ENCODE results near the gene SH3YL1.

SH3YL1 gene

DNA sequence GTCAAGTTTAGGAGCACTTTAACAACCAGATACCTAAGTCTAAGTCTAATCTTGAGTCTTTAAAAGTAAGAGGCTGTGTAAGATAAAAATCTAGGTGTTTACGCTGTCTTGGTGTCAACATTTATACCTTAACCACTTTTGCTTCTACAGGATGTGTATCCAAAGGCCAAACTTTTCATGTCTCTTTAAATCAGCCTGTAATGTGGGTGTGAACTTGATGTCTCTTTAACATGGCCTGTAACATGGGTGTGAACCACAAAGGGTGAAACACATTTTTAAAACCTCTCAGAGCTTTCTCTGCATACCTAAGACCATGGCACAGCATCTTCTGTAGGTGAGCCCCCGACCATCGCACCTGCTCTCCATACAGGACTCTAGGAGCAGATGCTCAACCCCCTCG lies 40.4 kb downstream of the SH3YL1 start:
- no CpG with 5 or more reads among the region's 4 CpGs for WGBS (ENCODE audit: extremely low coverage, insufficient coverage, low lambda C conversion rate)

DNA sequence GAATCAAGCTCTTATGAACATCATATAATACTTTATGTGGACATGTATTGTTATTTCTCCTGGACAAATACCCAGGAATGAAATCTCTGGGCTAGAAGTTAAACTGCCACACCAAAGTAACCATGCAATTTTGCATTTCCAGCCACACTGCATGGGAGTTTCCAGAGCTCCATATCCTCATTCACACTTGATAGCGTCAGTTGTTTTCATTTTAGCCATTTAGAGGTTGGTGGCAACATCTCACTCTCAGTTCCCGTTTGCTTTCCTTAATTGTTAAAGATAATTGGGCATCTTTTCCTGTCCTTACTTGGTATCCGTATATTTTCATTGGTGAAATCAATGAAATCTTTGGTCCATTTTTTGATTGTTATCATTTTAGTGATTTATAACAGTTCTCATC lies 47.8 kb downstream of the SH3YL1 start:
- H3K4me1 ChIP-seq (ENCODE audit: control insufficient read depth, low read depth, low read length), result no peaks in the 10 kb centered on the region
- H3K4me3 ChIP-seq (ENCODE audit: low read length), result no peak overlapping the region
- no peak overlapping the region for H3K23ac ChIP-seq (ENCODE audit: low read length)
- no peak overlapping the region for H3K18ac ChIP-seq (ENCODE audit: low read length)
- no peak overlapping the region for H4K5ac ChIP-seq (ENCODE audit: low read length)
- H2BK5ac ChIP-seq (ENCODE audit: low read length), result no peak overlapping the region
- no peaks in the 10 kb centered on the region for H3K36me3 ChIP-seq (ENCODE audit: control insufficient read depth, insufficient read depth, low read length)
- no CpG with 5 or more reads among the region's 3 CpGs for WGBS (ENCODE audit: extremely low coverage, insufficient coverage, low lambda C conversion rate)
- no peak overlapping the region for H2BK15ac ChIP-seq (replicated peaks; ENCODE audit: low read depth)
- no peak overlapping the region for H4K8ac ChIP-seq (ENCODE audit: low read depth, low read length)
- no peaks in the 10 kb centered on the region for H3K27me3 ChIP-seq (ENCODE audit: insufficient read depth, low read length, poor library complexity)
- H3K4ac ChIP-seq (ENCODE audit: low read depth, low read length), result no peak overlapping the region
- H2AK5ac ChIP-seq (ENCODE audit: low read length), result no peak overlapping the region
- no peaks in the 10 kb centered on the region for H3K79me1 ChIP-seq (ENCODE audit: low read length)
- no peak for DNase-seq
- no peak overlapping the region for H3K27ac ChIP-seq (ENCODE audit: low read depth, low read length)
- no peaks in the 10 kb centered on the region for H3K79me2 ChIP-seq (ENCODE audit: control insufficient read depth, insufficient read depth, low read length)
- H2BK120ac ChIP-seq (ENCODE audit: low read depth, low read length), result no peak overlapping the region
- H3K9ac ChIP-seq (ENCODE audit: low read length), result no peak overlapping the region
- H3K4me2 ChIP-seq (ENCODE audit: low read length), result no peak overlapping the region
- no peak overlapping the region for H3K56ac ChIP-seq (ENCODE audit: low read length)

More for the DNA sequence above, 40.4 kb downstream of the SH3YL1 start:
- H3K36me3 ChIP-seq (ENCODE audit: control insufficient read depth, insufficient read depth, low read length), result no peaks in the 10 kb centered on the region
- H3K79me1 ChIP-seq (ENCODE audit: low read length), result no peaks in the 10 kb centered on the region
- no peak overlapping the region for H3K9ac ChIP-seq (ENCODE audit: low read length)
- H2BK120ac ChIP-seq (ENCODE audit: low read depth, low read length), result no peak overlapping the region
- H3K56ac ChIP-seq (ENCODE audit: low read length), result no peak overlapping the region
- no peak overlapping the region for H2BK5ac ChIP-seq (ENCODE audit: low read length)
- DNase-seq, result no peak
- H3K27ac ChIP-seq (ENCODE audit: low read depth, low read length), result no peak overlapping the region
- H3K4me3 ChIP-seq (ENCODE audit: low read length), result no peak overlapping the region
- H3K18ac ChIP-seq (ENCODE audit: low read length), result no peak overlapping the region
- H3K4me1 ChIP-seq (ENCODE audit: control insufficient read depth, low read depth, low read length), result no peaks in the 10 kb centered on the region
- H4K5ac ChIP-seq (ENCODE audit: low read length), result no peak overlapping the region
- no peaks in the 10 kb centered on the region for H3K79me2 ChIP-seq (ENCODE audit: control insufficient read depth, insufficient read depth, low read length)
- H3K23ac ChIP-seq (ENCODE audit: low read length), result no peak overlapping the region
- no peak overlapping the region for H2BK15ac ChIP-seq (replicated peaks; ENCODE audit: low read depth)
- H3K4ac ChIP-seq (ENCODE audit: low read depth, low read length), result no peak overlapping the region
- no peak overlapping the region for H2AK5ac ChIP-seq (ENCODE audit: low read length)
- no peaks in the 10 kb centered on the region for H3K27me3 ChIP-seq (ENCODE audit: insufficient read depth, low read length, poor library complexity)
- H3K4me2 ChIP-seq (ENCODE audit: low read length), result no peak overlapping the region
- H4K8ac ChIP-seq (ENCODE audit: low read depth, low read length), result no peak overlapping the region

DNA sequence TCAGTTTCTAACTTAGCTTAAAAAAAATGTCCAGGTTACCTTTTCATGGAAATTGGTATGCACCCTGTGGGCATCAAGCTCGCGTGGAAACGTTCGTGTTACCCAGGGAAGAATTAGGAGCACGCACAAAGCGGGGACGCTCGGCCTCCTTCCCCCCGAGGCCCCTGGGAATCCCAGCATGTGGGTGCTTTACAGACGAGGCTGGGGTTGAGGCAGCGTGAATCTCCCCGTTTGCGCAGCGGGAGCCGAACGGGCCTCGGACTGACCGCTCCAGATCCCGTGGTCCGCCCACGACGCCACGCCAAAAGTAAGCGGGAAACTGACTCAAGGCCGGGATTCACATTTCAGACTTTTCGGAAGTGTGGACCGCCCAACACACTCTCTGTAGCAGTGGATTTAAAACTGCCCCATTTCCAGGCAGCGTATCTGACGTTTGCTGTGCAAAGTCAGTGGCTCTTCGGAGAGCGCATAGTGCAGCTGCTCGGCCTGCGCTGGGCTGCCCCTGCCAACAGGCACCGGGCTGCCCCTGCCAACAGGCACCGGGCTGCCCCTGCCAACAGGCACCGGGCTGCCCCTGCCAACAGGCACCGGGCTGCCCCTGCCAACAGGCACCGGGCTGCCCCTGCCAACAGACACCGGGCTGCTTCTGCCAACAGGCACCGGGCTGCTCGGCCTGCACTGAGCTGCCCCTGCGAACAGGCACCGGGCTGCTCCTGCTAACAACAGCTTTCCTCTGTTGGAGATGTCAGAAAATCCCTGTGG lies 49.7 kb downstream of the SH3YL1 start:
- no peaks in the 10 kb centered on the region for H3K4me1 ChIP-seq (ENCODE audit: control insufficient read depth, low read depth, low read length)

DNA sequence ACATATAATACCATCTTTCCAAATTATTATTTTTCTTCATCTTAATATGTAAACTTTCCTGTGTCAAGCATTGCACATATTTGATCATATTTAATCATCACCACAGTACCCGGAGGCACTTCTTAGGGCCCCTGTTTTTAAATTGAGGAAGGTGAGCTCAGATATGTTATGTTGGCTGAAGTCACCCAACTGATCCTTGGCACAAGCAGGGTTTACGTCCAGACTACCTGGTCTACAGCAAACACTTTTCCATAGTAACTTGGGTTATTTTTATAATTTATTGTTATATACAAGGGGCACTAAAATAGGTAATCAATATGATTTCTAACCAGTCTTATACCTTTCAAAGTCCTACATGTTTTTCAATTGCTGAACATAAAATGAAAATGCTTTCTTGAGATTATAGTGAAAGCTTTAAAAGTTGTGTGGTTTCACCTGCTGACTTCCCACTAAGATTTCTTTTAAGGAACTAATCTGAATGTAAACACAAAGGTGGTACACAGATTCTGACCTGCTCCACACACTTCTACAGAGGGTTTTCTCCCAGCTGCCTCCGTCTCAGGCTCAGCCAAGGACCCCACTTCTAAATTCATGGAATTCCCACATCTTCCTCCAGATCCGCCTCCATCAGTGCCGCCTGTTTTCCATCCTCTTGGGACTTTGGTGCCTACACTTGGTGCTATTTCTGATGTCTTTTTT lies 52.2 kb downstream of the SH3YL1 start:
- WGBS (ENCODE audit: extremely low coverage, insufficient coverage, low lambda C conversion rate), result no CpG with 5 or more reads among the region's 5 CpGs
- no peak overlapping the region for H3K4me3 ChIP-seq (ENCODE audit: low read length)
- no peaks in the 10 kb centered on the region for H3K27me3 ChIP-seq (ENCODE audit: insufficient read depth, low read length, poor library complexity)
- H3K56ac ChIP-seq (ENCODE audit: low read length), result no peak overlapping the region
- no peak overlapping the region for H3K23ac ChIP-seq (ENCODE audit: low read length)
- no peak overlapping the region for H3K27ac ChIP-seq (ENCODE audit: low read depth, low read length)
- H3K9ac ChIP-seq (ENCODE audit: low read length), result no peak overlapping the region
- no peak overlapping the region for H2AK5ac ChIP-seq (ENCODE audit: low read length)
- no peak overlapping the region for H2BK5ac ChIP-seq (ENCODE audit: low read length)
- H3K4me2 ChIP-seq (ENCODE audit: low read length), result no peak overlapping the region
- no peak overlapping the region for H4K5ac ChIP-seq (ENCODE audit: low read length)
- H3K36me3 ChIP-seq (ENCODE audit: control insufficient read depth, insufficient read depth, low read length), result no peaks in the 10 kb centered on the region
- no peak overlapping the region for H2BK15ac ChIP-seq (replicated peaks; ENCODE audit: low read depth)
- no peaks in the 10 kb centered on the region for H3K4me1 ChIP-seq (ENCODE audit: control insufficient read depth, low read depth, low read length)
- H3K79me2 ChIP-seq (ENCODE audit: control insufficient read depth, insufficient read depth, low read length), result no peaks in the 10 kb centered on the region
- H3K79me1 ChIP-seq (ENCODE audit: low read length), result no peaks in the 10 kb centered on the region
- no peak overlapping the region for H3K18ac ChIP-seq (ENCODE audit: low read length)
- H2BK120ac ChIP-seq (ENCODE audit: low read depth, low read length), result no peak overlapping the region
- no peak for DNase-seq
- H4K8ac ChIP-seq (ENCODE audit: low read depth, low read length), result no peak overlapping the region
- no peak overlapping the region for H3K4ac ChIP-seq (ENCODE audit: low read depth, low read length)

More for the DNA sequence above, 49.7 kb downstream of the SH3YL1 start:
- no peak overlapping the region for H3K4me2 ChIP-seq (ENCODE audit: low read length)
- no peak overlapping the region for H3K4ac ChIP-seq (ENCODE audit: low read depth, low read length)
- no peak overlapping the region for H4K8ac ChIP-seq (ENCODE audit: low read depth, low read length)
- H3K79me2 ChIP-seq (ENCODE audit: control insufficient read depth, insufficient read depth, low read length), result no peaks in the 10 kb centered on the region
- no CpG with 5 or more reads among the region's 43 CpGs for WGBS (ENCODE audit: extremely low coverage, insufficient coverage, low lambda C conversion rate)
- no peaks in the 10 kb centered on the region for H3K27me3 ChIP-seq (ENCODE audit: insufficient read depth, low read length, poor library complexity)
- H3K56ac ChIP-seq (ENCODE audit: low read length), result no peak overlapping the region
- no peak overlapping the region for H3K23ac ChIP-seq (ENCODE audit: low read length)
- H2BK120ac ChIP-seq (ENCODE audit: low read depth, low read length), result no peak overlapping the region
- no peak overlapping the region for H2AK5ac ChIP-seq (ENCODE audit: low read length)
- no peak overlapping the region for H4K5ac ChIP-seq (ENCODE audit: low read length)
- no peak overlapping the region for H2BK15ac ChIP-seq (replicated peaks; ENCODE audit: low read depth)
- no peak overlapping the region for H3K4me3 ChIP-seq (ENCODE audit: low read length)
- H2BK5ac ChIP-seq (ENCODE audit: low read length), result no peak overlapping the region
- no peak for DNase-seq
- H3K79me1 ChIP-seq (ENCODE audit: low read length), result no peaks in the 10 kb centered on the region
- no peak overlapping the region for H3K9ac ChIP-seq (ENCODE audit: low read length)
- H3K36me3 ChIP-seq (ENCODE audit: control insufficient read depth, insufficient read depth, low read length), result no peaks in the 10 kb centered on the region
- H3K18ac ChIP-seq (ENCODE audit: low read length), result no peak overlapping the region
- H3K27ac ChIP-seq (ENCODE audit: low read depth, low read length), result no peak overlapping the region

DNA sequence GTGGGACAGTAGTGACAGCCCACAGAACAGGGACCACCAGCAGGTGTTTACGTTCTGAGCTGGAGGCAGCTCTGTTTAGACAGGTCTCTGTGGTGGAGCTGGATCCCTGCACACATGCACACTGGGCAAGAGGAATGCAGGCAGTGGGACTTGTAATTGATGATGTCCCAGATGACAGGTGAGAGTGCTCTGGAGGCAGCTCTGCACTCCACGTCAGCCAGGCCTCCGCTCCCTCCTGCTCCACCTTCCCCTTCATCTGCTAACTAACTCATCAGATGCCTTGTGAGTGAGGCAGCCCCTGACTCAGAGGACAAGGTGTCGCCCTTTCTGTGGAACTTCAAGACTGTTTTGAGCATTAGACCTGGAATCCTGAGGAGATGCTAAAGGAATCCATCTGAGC lies 53.2 kb downstream of the SH3YL1 start:
- Histone ChIP-seq H3K23ac (ENCODE audit: low read length) (no peak overlapping the region), H3K4me1 (ENCODE audit: control insufficient read depth, low read depth, low read length) (no peaks in the 10 kb centered on the region), H4K5ac (ENCODE audit: low read length) (no peak overlapping the region), H3K18ac (ENCODE audit: low read length) (no peak overlapping the region), H3K79me2 (ENCODE audit: control insufficient read depth, insufficient read depth, low read length) (no peaks in the 10 kb centered on the region), H3K4me3 (ENCODE audit: low read length) (no peak overlapping the region), H2BK5ac (ENCODE audit: low read length) (no peak overlapping the region), H3K4me2 (ENCODE audit: low read length) (no peak overlapping the region), H2AK5ac (ENCODE audit: low read length) (no peak overlapping the region), H3K27me3 (ENCODE audit: insufficient read depth, low read length, poor library complexity) (no peaks in the 10 kb centered on the region), H2BK120ac (ENCODE audit: low read depth, low read length) (no peak overlapping the region), H4K8ac (ENCODE audit: low read depth, low read length) (no peak overlapping the region), H2BK15ac (replicated peaks; ENCODE audit: low read depth) (no peak overlapping the region), H3K79me1 (ENCODE audit: low read length) (no peaks in the 10 kb centered on the region), H3K4ac (ENCODE audit: low read depth, low read length) (no peak overlapping the region), H3K27ac (ENCODE audit: low read depth, low read length) (no peak overlapping the region), H3K56ac (ENCODE audit: low read length) (no peak overlapping the region), H3K36me3 (ENCODE audit: control insufficient read depth, insufficient read depth, low read length) (no peaks in the 10 kb centered on the region), H3K9ac (ENCODE audit: low read length) (no peak overlapping the region)
- DNase-seq, result no peak
- no CpG with 5 or more reads among the region's 4 CpGs for WGBS (ENCODE audit: extremely low coverage, insufficient coverage, low lambda C conversion rate)
